ENCODE results near the gene LRRK1.

LRRK1 gene, protein sequence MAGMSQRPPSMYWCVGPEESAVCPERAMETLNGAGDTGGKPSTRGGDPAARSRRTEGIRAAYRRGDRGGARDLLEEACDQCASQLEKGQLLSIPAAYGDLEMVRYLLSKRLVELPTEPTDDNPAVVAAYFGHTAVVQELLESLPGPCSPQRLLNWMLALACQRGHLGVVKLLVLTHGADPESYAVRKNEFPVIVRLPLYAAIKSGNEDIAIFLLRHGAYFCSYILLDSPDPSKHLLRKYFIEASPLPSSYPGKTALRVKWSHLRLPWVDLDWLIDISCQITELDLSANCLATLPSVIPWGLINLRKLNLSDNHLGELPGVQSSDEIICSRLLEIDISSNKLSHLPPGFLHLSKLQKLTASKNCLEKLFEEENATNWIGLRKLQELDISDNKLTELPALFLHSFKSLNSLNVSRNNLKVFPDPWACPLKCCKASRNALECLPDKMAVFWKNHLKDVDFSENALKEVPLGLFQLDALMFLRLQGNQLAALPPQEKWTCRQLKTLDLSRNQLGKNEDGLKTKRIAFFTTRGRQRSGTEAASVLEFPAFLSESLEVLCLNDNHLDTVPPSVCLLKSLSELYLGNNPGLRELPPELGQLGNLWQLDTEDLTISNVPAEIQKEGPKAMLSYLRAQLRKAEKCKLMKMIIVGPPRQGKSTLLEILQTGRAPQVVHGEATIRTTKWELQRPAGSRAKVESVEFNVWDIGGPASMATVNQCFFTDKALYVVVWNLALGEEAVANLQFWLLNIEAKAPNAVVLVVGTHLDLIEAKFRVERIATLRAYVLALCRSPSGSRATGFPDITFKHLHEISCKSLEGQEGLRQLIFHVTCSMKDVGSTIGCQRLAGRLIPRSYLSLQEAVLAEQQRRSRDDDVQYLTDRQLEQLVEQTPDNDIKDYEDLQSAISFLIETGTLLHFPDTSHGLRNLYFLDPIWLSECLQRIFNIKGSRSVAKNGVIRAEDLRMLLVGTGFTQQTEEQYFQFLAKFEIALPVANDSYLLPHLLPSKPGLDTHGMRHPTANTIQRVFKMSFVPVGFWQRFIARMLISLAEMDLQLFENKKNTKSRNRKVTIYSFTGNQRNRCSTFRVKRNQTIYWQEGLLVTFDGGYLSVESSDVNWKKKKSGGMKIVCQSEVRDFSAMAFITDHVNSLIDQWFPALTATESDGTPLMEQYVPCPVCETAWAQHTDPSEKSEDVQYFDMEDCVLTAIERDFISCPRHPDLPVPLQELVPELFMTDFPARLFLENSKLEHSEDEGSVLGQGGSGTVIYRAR (N-terminal part only)

DNA sequence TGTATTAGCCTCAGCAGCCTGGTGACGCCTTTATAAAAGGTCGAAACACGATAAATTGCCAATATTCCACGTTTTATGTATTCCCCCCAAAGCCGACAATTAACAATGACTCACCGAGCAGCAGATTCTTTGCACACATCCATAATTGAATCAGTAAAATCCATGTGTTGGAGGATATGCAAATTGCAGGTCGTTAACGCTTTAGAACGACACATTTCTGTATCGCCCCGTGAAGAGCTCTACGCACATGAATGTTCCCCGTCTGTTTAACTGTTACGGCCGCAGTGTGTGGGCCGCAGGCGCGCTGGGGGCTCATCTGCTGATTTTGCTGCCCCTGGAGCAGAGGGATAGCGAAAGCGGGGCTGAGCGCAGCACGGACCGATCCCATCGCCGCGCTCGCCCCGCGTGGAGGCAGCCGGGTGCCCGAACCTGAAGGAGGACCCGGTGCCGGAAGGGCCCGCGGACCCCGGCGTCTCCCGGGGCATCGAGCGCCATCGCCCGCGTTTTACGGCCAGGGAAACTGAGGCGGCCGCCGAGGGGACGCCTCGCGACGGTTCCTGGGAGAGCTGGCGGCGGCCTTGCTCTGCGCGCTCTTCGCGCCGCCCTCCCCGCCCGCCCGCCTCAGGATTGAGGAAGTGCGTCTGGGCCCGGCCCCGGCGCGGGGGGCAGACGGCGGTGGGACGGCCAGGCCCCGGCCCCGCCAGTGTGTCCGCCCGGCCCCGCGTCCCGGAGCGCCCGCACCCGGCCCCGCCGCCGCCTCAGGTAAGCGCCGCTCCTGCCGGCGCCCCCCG lies at the start of gene LRRK1:
LRRK1 (plus strand) TSS at position 668 of the 791 bp plus-strand sequence. CDS start 5,276 bp downstream, outside the sequence.
- no peak for DNase-seq

DNA sequence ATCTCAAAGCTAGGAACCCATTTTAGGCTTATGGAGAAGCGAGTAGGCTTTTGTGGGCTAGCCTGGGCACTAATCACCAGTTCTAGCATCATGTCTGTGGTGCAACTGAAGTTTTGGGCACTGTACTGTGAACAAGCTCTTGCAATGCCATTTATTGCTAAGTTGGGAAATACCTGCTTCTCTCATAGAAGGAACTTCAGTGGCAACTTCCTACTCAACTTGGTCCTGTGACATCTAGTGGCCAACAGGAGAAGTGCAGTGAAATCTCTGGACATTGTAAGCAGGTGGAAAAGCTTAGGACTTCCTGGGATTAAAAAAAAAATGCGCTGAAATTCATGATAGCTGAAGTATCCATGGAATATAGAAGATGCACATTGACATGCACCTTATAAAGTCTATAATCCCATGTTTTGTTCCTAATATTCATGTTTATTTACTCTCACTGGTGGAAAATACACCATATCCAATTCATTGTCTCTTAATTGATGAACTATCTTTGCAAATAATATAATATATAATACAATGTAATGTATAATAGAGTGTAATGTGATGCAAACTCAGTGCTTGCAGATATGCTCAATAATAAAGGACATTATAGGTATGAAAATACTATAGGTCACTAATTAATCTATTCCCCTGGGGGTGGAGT lies 46.0 kb upstream of the LRRK1 start:
- peak; percentile 87 for DNase-seq

DNA sequence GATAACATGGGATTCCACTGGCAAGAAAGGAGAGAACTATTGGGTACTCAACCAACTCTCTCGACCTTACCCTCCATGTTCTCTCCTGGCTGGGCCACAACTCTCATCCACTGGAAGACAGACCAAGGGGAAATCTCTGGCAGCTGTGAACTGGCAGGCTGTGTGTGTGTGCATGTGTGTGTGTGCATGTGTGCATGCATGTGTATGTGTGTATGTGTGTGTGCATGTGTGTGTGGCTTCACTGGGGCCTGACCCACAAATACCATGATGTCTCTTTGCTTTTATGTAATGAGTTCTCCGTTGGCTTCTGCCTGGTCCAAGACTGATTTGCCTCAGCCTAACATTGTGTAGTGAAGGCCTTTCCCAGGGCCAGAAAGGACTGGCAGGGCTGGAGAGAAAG lies 43.7 kb upstream of the LRRK1 start:
- DNase-seq, result no peak

DNA sequence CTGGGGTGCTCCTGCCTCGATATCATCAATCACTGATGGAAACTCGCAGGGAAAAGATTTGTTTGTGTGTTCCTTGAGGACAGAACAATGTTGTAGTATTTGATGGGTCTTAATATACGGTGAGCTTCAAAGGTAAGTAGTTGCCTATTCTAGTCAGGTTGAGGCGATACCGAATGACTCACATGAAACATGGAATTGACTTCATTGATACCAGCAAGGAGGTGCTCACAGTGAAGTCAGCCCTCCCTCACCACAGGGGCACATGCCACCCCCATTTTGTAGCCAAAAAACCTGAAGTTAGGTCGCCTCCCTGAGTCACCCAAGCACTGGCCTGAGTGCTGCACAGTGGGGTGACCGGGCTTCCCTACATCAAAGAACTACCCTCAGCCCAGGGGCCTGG lies 43.2 kb upstream of the LRRK1 start:
- no peak for DNase-seq

DNA sequence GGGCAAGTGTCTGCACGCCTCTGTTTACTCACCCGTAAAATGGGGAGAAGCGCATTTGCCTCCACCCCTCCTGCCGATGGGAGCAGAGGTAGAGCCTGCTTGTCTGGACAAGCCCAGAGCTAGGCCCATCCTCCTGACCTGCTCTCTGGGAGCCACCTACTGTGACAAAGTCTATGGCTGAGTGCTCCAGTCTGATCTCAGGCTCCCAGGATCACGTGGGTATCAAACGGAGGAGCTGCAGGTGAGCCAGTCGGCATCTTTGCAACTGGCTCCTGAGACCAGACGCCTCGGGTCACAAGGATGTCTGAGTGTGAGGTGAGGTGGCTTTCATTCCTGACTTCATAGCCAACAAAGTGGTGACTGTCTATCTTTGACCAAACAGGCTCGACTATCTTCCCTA lies 41.6 kb upstream of the LRRK1 start:
- no peak for DNase-seq

DNA sequence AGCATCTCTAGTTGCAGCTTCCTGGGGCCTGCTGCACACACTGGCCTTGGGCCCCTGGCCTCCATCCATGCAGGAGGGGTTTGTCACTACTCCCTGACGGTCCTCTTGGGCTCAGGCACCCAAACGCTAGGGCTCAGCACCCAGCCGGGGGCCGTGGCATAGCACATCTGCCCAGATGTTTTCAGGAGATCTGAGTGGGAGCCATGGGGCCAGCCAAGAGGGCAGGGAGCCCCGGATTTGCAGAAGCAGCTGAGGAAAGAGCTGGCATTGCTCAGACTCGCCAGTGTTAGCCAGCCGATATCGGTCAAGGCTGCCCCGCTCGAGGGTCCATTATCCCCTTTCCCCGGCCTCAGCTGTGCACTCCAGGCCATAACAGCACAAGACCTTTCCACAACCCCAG lies 41.0 kb upstream of the LRRK1 start:
- DNase-seq, result no peak

DNA sequence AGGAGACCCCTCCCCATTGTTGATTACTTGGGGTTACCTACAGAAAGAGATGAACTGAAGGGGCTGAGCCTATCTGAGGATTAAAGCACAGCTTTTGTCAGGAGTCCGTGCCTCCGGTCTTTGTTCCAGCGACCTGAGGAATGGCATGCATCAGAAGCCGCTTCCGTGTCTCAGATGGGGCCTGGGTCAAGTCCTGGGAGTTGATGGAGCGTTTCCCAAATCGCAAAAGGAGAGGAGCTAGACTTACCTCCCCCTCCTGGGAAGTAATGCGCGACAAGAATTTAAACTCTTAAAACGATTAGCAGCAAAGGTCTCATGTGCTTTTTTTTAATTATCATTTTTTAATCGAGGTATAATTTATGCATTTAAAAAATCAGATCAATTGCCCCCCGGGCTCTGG lies 40.5 kb upstream of the LRRK1 start:
- no peak for DNase-seq

DNA sequence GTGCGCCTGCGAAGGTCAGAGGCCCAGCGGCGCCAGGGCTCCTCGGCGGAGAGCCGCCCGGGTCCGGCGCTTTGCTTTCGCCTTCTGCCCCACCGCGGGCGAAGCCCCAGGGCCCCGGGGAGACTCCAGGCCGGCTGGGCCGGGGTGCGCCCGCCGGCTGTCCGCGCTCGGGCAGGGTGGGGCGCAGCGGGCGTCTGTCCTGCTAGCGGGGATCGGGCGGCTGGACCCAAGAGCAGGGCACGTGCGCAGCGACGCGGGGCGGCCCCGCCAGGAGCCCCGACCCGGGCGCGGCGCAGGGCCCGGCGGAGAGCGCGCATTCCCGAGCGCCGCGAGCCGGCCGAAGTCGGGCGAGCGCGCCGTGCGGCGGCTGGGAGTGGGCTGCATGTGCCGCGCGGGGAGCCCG lies 40.1 kb upstream of the LRRK1 start:
- no peak for DNase-seq

DNA sequence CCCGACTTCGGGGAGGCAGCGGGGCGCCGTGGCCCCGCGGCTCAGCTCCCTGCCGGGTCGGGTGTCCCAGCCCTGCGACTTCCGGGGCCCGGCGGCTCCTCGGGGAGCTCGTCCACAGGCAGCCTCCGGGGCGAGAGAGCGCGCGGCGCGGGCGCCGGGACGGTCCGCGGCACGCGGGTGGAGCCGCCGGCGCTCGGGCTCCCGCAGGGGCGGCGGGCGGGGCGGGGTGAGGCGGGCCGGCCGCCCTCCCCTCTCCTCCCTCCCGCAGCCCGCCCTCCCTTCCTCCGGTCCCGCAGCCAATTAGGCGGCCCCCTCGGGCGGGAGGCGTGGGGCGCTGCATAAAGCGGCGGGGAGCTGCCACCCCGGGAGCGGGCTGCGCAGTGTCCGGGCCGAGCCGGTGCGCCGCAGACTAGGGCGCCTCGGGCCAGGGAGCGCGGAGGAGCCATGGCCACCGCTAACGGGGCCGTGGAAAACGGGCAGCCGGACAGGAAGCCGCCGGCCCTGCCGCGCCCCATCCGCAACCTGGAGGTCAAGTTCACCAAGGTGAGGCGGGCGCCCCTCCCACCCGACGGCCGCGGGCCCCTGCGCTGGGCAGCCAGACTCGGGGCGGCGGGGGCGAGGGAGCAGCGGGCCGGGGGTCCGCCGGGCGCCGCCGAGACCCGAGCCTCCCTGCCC lies 39.6 kb upstream of the LRRK1 start, which contains the start of gene ALDH1A3:
ALDH1A3 (plus strand) TSS at position 368 of the 675 bp plus-strand sequence; CDS start at position 445, 77 bp downstream.
- no peak for DNase-seq

DNA sequence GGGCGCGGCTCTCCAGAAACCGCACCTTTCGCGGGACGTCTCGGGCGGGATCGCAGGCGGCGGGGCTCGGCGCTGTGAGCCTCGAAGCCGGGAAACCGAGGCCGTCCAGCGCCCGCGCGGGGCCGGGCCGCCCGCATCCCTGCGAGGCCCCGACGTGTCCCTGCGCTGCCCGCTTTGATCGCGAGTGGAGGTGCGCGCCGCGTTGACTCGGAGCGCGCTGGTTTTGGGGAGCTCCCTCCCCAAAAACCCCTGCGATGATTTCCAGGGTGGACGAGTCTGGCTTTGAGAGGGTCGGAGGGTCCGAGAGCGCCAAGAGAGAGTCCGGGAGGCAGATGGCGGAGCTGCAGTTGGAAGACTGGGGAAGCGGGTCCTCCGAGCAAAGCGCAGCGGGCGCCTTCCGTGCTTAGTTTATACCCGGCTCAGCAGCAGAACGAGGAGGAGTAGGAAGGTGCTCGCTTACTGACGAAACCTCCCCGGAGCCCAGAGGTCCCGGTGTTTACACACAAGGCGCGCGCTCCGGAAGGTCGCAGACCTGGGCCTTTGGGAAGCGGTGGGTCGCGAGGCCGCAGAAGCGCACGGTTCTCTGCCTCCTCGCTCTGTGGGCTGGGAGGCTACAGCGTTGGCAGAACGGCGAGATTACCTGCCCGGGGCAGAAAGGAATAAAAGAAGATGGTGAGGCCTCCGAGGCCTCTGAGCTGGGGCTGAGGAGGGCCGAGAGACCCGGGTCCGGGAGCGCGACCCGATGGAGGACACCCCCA lies 38.8 kb upstream of the LRRK1 start:
- DNase-seq, result no peak

DNA sequence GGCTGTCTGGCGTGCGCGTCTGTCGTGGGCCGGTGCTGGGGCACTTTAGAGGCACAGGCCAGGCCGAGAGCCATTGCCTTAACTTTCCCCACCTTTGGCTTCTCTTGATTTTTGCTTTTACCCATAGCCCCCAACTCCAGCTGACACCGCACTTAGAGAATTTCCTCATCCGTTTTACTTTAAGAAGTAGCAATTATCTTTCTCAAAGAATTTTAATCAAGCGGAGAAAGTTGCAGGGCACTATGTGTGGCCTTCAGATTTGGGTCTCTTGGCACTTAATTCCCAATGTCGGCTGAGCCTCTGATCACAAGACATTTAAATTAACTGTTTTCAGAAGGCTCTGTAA lies 38.3 kb upstream of the LRRK1 start:
- DNase-seq, result no peak

DNA sequence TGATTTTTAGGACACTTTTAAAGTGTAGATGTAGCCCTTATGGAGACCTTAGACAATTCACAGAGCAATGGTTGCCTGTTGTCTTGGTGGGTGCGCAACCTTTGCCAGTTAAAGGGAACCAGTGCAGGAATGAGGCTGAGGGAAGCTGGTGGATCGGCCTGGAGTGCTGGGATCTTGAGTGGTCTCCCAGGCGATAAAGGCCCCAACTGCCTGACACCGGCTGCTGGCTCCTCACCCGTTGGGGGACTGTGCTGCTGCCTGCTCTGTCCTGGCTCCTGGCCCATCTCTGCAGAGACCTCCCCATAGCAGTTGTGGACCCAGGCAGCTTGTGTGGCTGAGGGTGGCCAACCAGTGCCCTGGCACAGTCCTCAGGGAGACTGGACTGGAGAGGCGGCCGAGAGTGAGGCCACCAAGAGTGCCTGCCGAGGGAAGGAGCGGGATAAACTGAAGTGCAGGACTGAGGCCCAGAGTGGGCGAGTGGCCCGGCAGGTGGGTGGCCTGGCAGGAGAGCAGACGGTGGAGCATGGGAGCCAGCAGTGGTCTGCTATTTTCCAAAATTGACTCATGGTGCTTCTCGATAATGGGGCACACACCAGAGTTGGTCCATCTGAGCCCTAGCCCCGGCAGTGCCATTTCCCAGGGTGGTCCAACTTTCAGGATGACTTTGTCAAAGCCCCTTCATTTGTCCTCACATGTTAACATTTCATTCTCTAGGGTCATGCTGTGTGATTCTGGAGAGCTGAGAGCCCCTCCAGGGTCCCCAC lies 37.4 kb upstream of the LRRK1 start:
- DNase-seq, result no peak

DNA sequence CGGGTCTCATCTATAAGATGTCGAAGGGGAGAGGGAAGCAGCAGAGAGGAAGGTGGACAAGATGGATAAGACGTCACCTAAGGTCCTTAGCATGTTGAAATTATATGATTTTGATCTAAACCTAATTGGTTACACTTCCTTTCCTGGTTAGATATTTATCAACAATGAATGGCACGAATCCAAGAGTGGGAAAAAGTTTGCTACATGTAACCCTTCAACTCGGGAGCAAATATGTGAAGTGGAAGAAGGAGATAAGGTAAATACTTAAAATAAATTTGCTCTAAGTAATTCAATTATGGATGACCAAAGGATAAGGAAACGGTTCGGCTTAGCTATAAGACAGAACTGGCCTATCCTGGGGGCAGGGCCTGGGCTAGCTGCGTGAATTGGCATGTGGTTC lies 34.0 kb upstream of the LRRK1 start:
- DNase-seq, result no peak

DNA sequence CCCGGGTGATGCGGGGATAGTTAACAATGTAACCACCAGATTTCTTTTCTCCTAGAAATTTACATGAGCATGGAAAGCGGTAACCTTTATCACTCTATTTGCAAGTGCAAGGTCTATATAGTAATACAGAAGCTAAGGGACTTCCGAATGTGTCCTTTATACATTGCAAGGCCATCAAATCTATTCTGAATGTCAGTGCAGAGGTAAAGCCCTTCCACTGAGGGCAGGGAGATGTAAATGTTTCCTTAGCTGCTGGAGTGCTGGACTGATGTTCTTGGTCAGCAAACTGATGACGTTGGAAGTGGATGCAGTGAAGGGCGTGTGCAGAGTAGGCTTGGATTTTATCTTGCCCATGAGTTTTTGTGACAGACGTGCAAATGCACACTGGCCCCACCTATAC lies 33.3 kb upstream of the LRRK1 start:
- DNase-seq, result no peak

DNA sequence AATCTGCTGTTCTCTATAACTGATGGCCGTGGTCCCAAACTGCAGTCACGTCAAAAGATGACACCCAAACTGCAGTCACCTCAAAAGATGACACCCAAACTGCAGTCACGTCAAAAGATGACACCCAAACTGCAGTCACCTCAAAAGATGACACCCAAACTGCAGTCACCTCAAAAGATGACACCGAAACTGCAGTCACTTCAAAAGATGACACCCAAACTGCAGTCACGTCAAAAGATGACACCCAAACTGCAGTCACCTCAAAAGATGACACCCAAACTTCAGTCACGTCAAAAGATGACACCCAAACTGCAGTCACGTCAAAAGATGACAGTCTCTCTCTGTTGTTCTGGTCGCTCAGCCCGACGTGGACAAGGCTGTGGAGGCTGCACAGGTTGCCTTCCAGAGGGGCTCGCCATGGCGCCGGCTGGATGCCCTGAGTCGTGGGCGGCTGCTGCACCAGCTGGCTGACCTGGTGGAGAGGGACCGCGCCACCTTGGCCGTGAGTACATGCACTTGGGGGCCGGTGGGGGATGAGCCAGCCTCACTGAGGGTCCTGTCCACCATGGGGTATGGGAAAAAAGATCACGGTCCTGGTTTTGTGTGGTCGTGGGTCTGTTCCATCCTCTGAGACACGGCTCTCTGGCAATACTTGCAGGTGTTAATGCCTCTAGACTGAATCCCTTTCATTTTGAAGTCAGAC lies 31.8 kb upstream of the LRRK1 start:
- DNase-seq, result no peak

DNA sequence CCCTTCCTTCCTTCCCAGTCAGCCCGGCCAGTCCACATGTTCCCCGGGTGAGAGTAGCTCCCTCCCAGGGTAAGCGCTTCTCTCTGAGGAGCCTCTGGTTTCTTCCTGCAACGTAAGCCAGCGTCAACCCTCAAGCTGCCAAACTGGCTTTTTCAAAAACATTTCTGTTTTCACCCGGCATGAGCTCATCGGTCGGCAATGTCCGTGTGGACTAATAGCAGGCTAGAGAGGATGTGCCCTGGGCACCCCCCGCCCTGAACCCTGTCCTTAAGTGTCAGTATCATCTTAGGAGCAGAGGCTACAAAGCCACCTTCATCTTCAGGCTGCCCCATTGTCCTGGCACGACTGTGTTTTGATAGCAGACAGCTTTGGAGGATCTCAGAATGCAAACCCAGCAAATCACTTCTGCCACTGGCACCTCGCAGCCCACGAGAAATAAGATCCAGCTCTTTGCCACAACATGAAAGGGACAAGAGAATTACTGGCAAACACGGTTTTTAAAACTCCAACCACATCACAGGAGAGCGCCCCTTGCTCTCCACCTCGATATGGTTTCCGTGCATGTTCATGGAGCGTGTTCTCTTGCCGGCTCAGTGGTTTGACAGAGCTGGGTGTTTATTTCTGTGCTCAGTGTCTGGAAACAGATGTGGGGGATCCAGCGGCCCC lies 29.6 kb upstream of the LRRK1 start:
- no peak for DNase-seq

DNA sequence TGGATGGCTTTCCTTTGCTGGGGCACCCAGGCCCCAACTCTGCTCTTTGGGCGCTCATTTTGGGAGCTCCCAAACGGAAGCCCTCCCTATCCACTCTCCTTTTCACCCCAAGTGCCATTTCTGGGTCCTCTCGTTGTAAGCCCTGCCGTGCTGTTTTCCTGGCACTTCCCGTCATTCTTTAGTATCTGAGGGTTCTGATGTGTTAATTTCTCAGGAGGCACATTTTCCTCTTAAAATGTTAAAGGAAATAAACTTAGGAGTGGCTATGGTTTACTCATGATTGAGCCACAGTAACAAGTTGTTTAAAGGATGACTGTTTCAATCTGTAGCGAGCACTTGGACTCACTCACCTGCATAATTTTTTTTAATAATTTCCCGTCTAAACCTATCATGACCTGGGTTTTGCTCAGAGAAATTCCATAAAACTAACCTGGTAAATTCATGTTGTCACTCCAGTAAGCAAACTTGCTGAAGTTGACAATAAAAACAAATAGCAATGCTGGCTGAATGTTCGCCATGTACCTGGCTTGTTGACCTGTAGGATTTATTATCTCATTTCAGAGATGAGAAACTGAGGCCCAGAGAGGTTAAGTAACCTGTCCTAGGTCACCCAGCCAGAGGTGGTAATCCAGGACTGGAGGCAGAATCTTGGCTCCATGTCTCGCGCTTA lies 29.0 kb upstream of the LRRK1 start:
- no peak for DNase-seq

DNA sequence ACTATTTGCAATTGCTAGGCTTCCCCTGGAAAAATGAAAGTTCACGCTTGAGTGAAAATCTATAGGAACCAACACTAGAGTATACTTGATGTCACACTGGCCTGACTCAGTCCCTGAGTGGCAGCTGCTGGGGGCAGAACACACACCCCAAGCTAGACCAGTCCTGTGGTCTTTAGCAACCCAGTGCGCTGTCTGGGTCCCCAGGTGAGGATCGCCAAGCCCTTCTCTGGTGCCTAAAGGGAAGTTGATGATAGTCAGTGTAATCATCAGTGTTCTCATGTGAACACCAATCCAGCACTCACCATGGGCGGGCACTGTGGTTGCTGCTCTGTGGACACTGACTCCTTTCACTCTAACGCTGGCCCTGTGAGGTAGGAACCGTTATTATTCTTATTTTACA lies 28.3 kb upstream of the LRRK1 start:
- no peak for DNase-seq

Measured in GF-D8 (cell line).